HG02981 (cell line): ENCODE measurements around the gene MFSD11.
"Not testable (repeated sequence)": the region's sequence is repeated elsewhere in the genome, so short reads cannot be mapped to it uniquely, and the experiment has no call there.

Experiments
- ATAC-seq: cut with Tn5 transposase; IDR thresholded peaks from one replicate; pipeline ENCODE4 v1.9.1; 2021; ENCODE audit warnings: mild to moderate bottlenecking, moderate library complexity; ENCODE audit not compliant: unreplicated experiment

Gene MFSD11

GRCh38 chr17:76726231-76726775 is 11.6 kb upstream of the MFSD11 start, which contains the start of gene JMJD6:
Gene JMJD6, minus strand, starts transcription at chr17:76726606. Its CDS starts 131 bp downstream, at chr17:76726475.
- ATAC-seq: peak; percentile 70

- peak; percentile 39 for ATAC-seq
Observed at GRCh38 chr17:76726776-76727718, 10.9 kb upstream of the MFSD11 start, which contains the start of gene METTL23. Gene METTL23, plus strand, starts transcription at chr17:76726839. Its CDS starts 2,872 bp downstream, at chr17:76729711.

- ATAC-seq: no peak
Observed at GRCh38 chr17:76727745-76728456, 10.0 kb upstream of the MFSD11 start.

GRCh38 chr17:76731800-76732733 is 5.9 kb upstream of the MFSD11 start:
- ATAC-seq: not testable (repeated sequence)

- ATAC-seq: no peak
Observed at GRCh38 chr17:76732734-76733617, 4.9 kb upstream of the MFSD11 start.

- no peak for ATAC-seq
Observed at GRCh38 chr17:76733618-76733957, 4.3 kb upstream of the MFSD11 start.

GRCh38 chr17:76734080-76734840 is 3.7 kb upstream of the MFSD11 start:
- no peak for ATAC-seq

- no peak for ATAC-seq
Observed at GRCh38 chr17:76735006-76735405, 2.9 kb upstream of the MFSD11 start.

GRCh38 chr17:76735586-76736348 is 2.2 kb upstream of the MFSD11 start:
- no peak for ATAC-seq

GRCh38 chr17:76736349-76737081 is 1.4 kb upstream of the MFSD11 start:
- ATAC-seq: no peak

GRCh38 chr17:76737082-76737675 is 740 bp upstream of the MFSD11 start, which contains the start of gene SRSF2:
Gene SRSF2, minus strand, starts transcription at chr17:76737331. Its CDS starts 171 bp downstream, at chr17:76737160.
- ATAC-seq: peak; percentile 71

- ATAC-seq: no peak
Observed at GRCh38 chr17:76738468-76738850, 540 bp downstream of the MFSD11 start.

GRCh38 chr17:76739568-76740115 is 1.7 kb downstream of the MFSD11 start:
- ATAC-seq: not testable (repeated sequence)

GRCh38 chr17:76740329-76741118 is 2.6 kb downstream of the MFSD11 start:
- no peak for ATAC-seq

GRCh38 chr17:76742958-76743357 is 5.0 kb downstream of the MFSD11 start:
- no peak for ATAC-seq

GRCh38 chr17:76744747-76745146 is 6.8 kb downstream of the MFSD11 start:
- no peak for ATAC-seq
